Endothelial cell of umbilical vein (primary cell): Measurements from ENCODE around the gene CAMK2N1. TPM values are rescaled to one million over a fixed set of nuclear protein-coding genes. Genes with fewer than 3 reads are reported as not detected.

Experiments
- BruUV-seq: library from RNA; stranded (reverse); fragments of 400-500 nt; replicated peaks from 2 replicates; lab custom pipeline; 2021; lab: Mats Ljungman, UMichigan
- CTCF ChIA-PET: fragments of 300-600, 350-600 bp; sonication (Branson Sonifier 250); formaldehyde crosslinking; loops from one replicate; lab custom pipeline; 2021; ENCODE audit warnings: antibody characterized with exemption, inconsistent platforms; lab: Charles Lee
- POLR2A ChIA-PET: fragments of 300-600, 350-600 bp; sonication (Branson Sonifier 250); formaldehyde crosslinking; loops from one replicate; lab custom pipeline; 2021; ENCODE audit warnings: antibody characterized with exemption, inconsistent platforms; lab: Charles Lee
- DNase-seq: peaks from one replicate; pipeline ENCODE4 v3.0.0-alpha.2; 2011; ENCODE audit warnings: low read depth, low spot score
- FAIRE-seq: peaks from 2 replicates; lab custom pipeline; 2011; peaks lifted over from hg19 to GRCh38; lab: Jason Lieb, UNC
- H2AFZ ChIP-seq: 2 replicates; pipeline ENCODE4 v1.6.0; 2012; ENCODE audit warnings: low read depth, low read length, control low read depth, inconsistent platforms
- H3K27ac ChIP-seq: 2 replicates; pipeline ENCODE4 v1.5.1; 2011; ENCODE audit warnings: low read depth, mild to moderate bottlenecking, control low read depth, low read length, moderate library complexity; ENCODE audit not compliant: insufficient read depth
- H3K27me3 ChIP-seq, 2 experiments: 2 replicates each; pipeline versions ENCODE4 v1.6.0 to v1.6.1; 2011; ENCODE audit warnings: low read length in 2 of 2, mixed read lengths in 1 of 2; ENCODE audit not compliant: control insufficient read depth in 2 of 2, insufficient read depth in 2 of 2
- H3K36me3 ChIP-seq, 2 experiments: 2 replicates in 1 of 2; 3 replicates in 1 of 2; pipeline ENCODE4 v1.5.1; 2011; ENCODE audit warnings: low read length in 2 of 2, mild to moderate bottlenecking in 1 of 2, moderate library complexity in 1 of 2; ENCODE audit not compliant: control insufficient read depth in 2 of 2, insufficient read depth in 2 of 2; ENCODE audit errors: extremely low read depth in 1 of 2
- H3K4me1 ChIP-seq: 3 replicates; pipeline ENCODE4 v1.5.1; 2011; ENCODE audit warnings: mild to moderate bottlenecking, low read length; ENCODE audit not compliant: control insufficient read depth, insufficient read depth; ENCODE audit errors: extremely low read depth
- H3K4me2 ChIP-seq: 2 replicates; pipeline ENCODE4 v1.6.1; 2011; ENCODE audit warnings: low read length, control low read depth, mixed read lengths; ENCODE audit not compliant: insufficient read depth
- H3K4me3 ChIP-seq, 3 experiments: fragments of 200-600 bp in 1 of 3; sonication (generic), shearing (Covaris generic) in 1 of 3; replicated peaks in 1 of 3; 2 replicates each; pipeline ENCODE4 v1.5.1; 2011 to 2016; ENCODE audit warnings: control low read depth in 3 of 3, low read length in 3 of 3, mild to moderate bottlenecking in 2 of 3, inconsistent platforms in 1 of 3, low read depth in 1 of 3, moderate library complexity in 1 of 3; ENCODE audit not compliant: insufficient read depth in 1 of 3
- H3K79me2 ChIP-seq: 2 replicates; pipeline ENCODE4 v1.6.0; 2012; ENCODE audit warnings: low read length, inconsistent platforms; ENCODE audit not compliant: control insufficient read depth, insufficient read depth
- H3K9ac ChIP-seq: replicated peaks from 2 replicates; pipeline ENCODE3; 2011; ENCODE audit warnings: low read length, control low read depth; ENCODE audit not compliant: insufficient read depth; ENCODE audit errors: extremely low read depth
- H3K9me1 ChIP-seq: replicated peaks from 3 replicates; pipeline ENCODE4 v1.6.0; 2011; ENCODE audit warnings: mild to moderate bottlenecking, low read length; ENCODE audit not compliant: control insufficient read depth, insufficient read depth; ENCODE audit errors: extremely low read depth
- H3K9me3 ChIP-seq: replicated peaks from 2 replicates; pipeline ENCODE4 v1.5.1; 2012; ENCODE audit warnings: low read length, inconsistent platforms; ENCODE audit not compliant: control insufficient read depth, insufficient read depth
- H4K20me1 ChIP-seq: replicated peaks from 2 replicates; pipeline ENCODE3; 2011; ENCODE audit warnings: mild to moderate bottlenecking, low read length; ENCODE audit not compliant: control insufficient read depth, insufficient read depth; ENCODE audit errors: extremely low read depth
- EZH2 ChIP-seq: IDR thresholded peaks from 2 replicates; pipeline ENCODE4 v1.6.1; 2012; ENCODE audit warnings: borderline replicate concordance, low read depth, mild to moderate bottlenecking, moderate library complexity, low read length, inconsistent platforms; ENCODE audit not compliant: severe bottlenecking
- FOS ChIP-seq: IDR thresholded peaks from 2 replicates; pipeline ENCODE4 v1.6.1; 2011; ENCODE audit warnings: mild to moderate bottlenecking, low read length, moderate library complexity, borderline replicate concordance; ENCODE audit not compliant: insufficient read depth
- GATA2 ChIP-seq: IDR thresholded peaks from 2 replicates; pipeline ENCODE4 v1.7.0; 2011; ENCODE audit warnings: low read depth, mild to moderate bottlenecking, moderate library complexity, mixed read lengths, low read length; ENCODE audit not compliant: insufficient read length, insufficient read depth
- JUN ChIP-seq: IDR thresholded peaks from 2 replicates; pipeline ENCODE4 v1.6.1; 2011; ENCODE audit warnings: borderline replicate concordance, low read depth; ENCODE audit not compliant: insufficient read length, insufficient read depth
- MYC ChIP-seq: IDR thresholded peaks from one replicate; pipeline ENCODE4 v1.6.1; 2011; ENCODE audit warnings: mild to moderate bottlenecking, low read depth, low read length
- POLR2AphosphoS5 ChIP-seq: IDR thresholded peaks from 2 replicates; pipeline ENCODE4 v1.6.1; 2012; ENCODE audit warnings: low read depth, mild to moderate bottlenecking, control low read depth, low read length, moderate library complexity; ENCODE audit not compliant: insufficient read depth
- dilution Hi-C: fragments of 300-500 bp; cut with MboI; formaldehyde crosslinking; loops from one replicate; pipeline ENCODE4 v1.15.0; 2019; ENCODE audit warnings: low sequenced_read_pairs; ENCODE audit not compliant: extremely low pct_ligation_motif_present
- intact Hi-C: fragments of 100-400 bp; cut with micrococcal nuclease; formaldehyde crosslinking; loops from one replicate; pipeline ENCODE4 v1.10.0; 2022
- polyA plus RNA-seq, 4 experiments: library from polyadenylated mRNA; depleted of rRNA in 3 of 4; stranded (reverse) in 3 of 4; unstranded in 1 of 4; fragments of >200 nt; gene quantifications; 2 replicates each; pipeline versions ENCODE4 v1.2.1 to v1.2.3, GENCODE V29; 2011 to 2012; ENCODE audit warnings: missing spikeins in 1 of 4
- total RNA-seq: library from RNA; stranded (reverse); gene quantifications from 2 replicates; pipeline ENCODE4 v1.2.3, GENCODE V29; 2021

Gene CAMK2N1
- total and polyA plus RNA-seq, 2 donors (not counting 3 experiments of a cell fraction or from before 2014, with no cell fraction given) = 3.3 to 18.3 TPM

DNA sequence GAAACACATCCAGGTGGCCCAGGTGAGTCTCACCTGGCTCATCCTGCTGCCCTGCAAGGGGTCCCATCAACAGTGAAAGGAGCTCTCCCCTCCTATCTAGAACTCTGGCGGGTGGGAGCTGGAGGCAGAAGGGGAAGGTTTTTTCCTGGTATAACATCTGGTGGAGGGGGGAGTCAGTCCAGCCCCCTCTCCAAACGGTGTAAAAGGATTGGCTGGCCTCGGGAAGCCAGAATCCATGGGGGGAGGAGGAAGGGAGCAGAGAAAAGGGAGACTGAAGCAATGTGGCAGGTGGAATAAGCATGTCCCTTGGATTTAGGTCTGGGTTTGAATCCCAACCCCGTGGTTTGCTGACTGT lies 1.2 kb upstream of the CAMK2N1 start:
- no TSS peak for BruUV-seq
- DNase-seq (no peak), FAIRE-seq (no peak)
- dilution Hi-C loops = no loop called here
- no peak overlapping the region for H3K4me3 ChIP-seq
- H3K27me3 ChIP-seq = peaks cover 0 to 3% of the 10 kb centered on the region in 2 experiments
- H3K4me1 ChIP-seq = peaks cover 12% of the 10 kb centered on the region
- H4K20me1 ChIP-seq = no peaks in the 10 kb centered on the region
- H3K9me1 ChIP-seq = no peaks in the 10 kb centered on the region
- H2AFZ ChIP-seq = no peak overlapping the region
- H3K9ac ChIP-seq = no peak overlapping the region
- intact Hi-C loops = loop anchor here (5.0 kb wide), 1 partner anchor 1175 kb away; the partner anchor contains the start of genes AKR7A2 and SLC66A1
- TF ChIP-seq POLR2AphosphoS5 = no peak
- TF ChIP-seq GATA2 = no peak
- TF ChIP-seq MYC = no peak
- TF ChIP-seq EZH2 = no peak
- no peak for TF ChIP-seq JUN
- TF ChIP-seq FOS = no peak
- no peak overlapping the region for H3K4me2 ChIP-seq
- H3K27ac ChIP-seq = no peak overlapping the region
- ChIA-PET CTCF (interaction anchor here (0.6 to 1.1 kb wide), 2 partner anchors 125 to 275 kb away, joined by 3 to 4 read pairs; no protein-coding TSS in a partner anchor), POLR2A (no interaction called here)
- no peaks in the 10 kb centered on the region for H3K36me3 ChIP-seq
- no peaks in the 10 kb centered on the region for H3K79me2 ChIP-seq
- H3K9me3 ChIP-seq = no peaks in the 10 kb centered on the region
